A673 (cell line): ENCODE data around the gene KLB. TPM values are rescaled to one million over a fixed set of nuclear protein-coding genes. Genes with fewer than 3 reads are reported as not detected.

Source experiments
- BruUV-seq: library from RNA; stranded (reverse); fragments of 400-500 nt; replicated peaks from 2 replicates; lab custom pipeline; 2021; lab: Mats Ljungman, UMichigan
- CTCF ChIA-PET: fragments of 300-600 bp; sonication (Branson Sonifier 250); formaldehyde crosslinking; loops from one replicate; lab custom pipeline; 2022; ENCODE audit warnings: antibody characterized with exemption; lab: Charles Lee
- POLR2A ChIA-PET: fragments of 300-600 bp; sonication (Branson Sonifier 250); formaldehyde crosslinking; loops from one replicate; lab custom pipeline; 2022; ENCODE audit warnings: antibody characterized with exemption; ENCODE audit not compliant: low non-redundant PET; lab: Charles Lee
- DNase-seq: peaks from one replicate; pipeline ENCODE4 v3.0.0-alpha.2; 2015; ENCODE audit warnings: low spot score
- H3K27ac ChIP-seq: fragments of 200-600 bp; sonication (generic); 2 replicates; pipeline ENCODE4 v1.5.1; 2016; ENCODE audit warnings: mixed run types, low read depth, mild to moderate bottlenecking, mixed read lengths, antibody characterized with exemption, low read length; ENCODE audit not compliant: poor library complexity, severe bottlenecking
- H3K27me3 ChIP-seq: fragments of 200-600 bp; sonication (generic); replicated peaks from 2 replicates; pipeline ENCODE4 v1.6.1; 2017; ENCODE audit warnings: mixed run types, low read depth, mild to moderate bottlenecking, mixed read lengths, antibody characterized with exemption, low read length; ENCODE audit not compliant: insufficient read depth, poor library complexity
- H3K36me3 ChIP-seq: fragments of 200-600 bp; sonication (generic); 2 replicates; pipeline ENCODE4 v1.6.1; 2016; ENCODE audit warnings: mixed run types, mild to moderate bottlenecking, mixed read lengths, antibody characterized with exemption, low read length; ENCODE audit not compliant: insufficient read depth, poor library complexity, severe bottlenecking
- H3K4me1 ChIP-seq: fragments of 200-600 bp; sonication (generic); 2 replicates; pipeline ENCODE4 v1.6.1; 2017; ENCODE audit warnings: mixed run types, mild to moderate bottlenecking, mixed read lengths, antibody characterized with exemption, low read length; ENCODE audit not compliant: insufficient read depth, poor library complexity, severe bottlenecking
- H3K4me3 ChIP-seq: fragments of 200-600 bp; sonication (generic); 2 replicates; pipeline ENCODE4 v1.5.1; 2016; ENCODE audit warnings: low read depth, mixed run types, mild to moderate bottlenecking, mixed read lengths, low read length; ENCODE audit not compliant: poor library complexity, severe bottlenecking
- H3K9me3 ChIP-seq: fragments of 200-600 bp; sonication (generic); 2 replicates; pipeline ENCODE4 v1.6.1; 2016; ENCODE audit warnings: mixed run types, low read depth, mild to moderate bottlenecking, mixed read lengths, antibody characterized with exemption, low read length; ENCODE audit not compliant: poor library complexity, severe bottlenecking
- EZH2 ChIP-seq: fragments of 200-600 bp; sonication (generic); IDR thresholded peaks from 2 replicates; pipeline ENCODE4 v1.6.1; 2017; ENCODE audit warnings: borderline replicate concordance, low read depth, mild to moderate bottlenecking, mixed read lengths, antibody characterized with exemption, low read length; ENCODE audit not compliant: poor library complexity, severe bottlenecking
- intact Hi-C: fragments of 100-400 bp; cut with micrococcal nuclease; formaldehyde crosslinking; loops from one replicate; pipeline ENCODE4 v1.10.0; 2022; ENCODE audit not compliant: unreplicated experiment
- total RNA-seq: library from RNA; stranded (reverse); gene quantifications from 2 replicates; pipeline ENCODE4 v1.2.3, GENCODE V29; 2021
- TF ChIP-seq, protein P1 (sequence below): fragments of 300-800, 200-600 bp; sonication (generic); conservative IDR thresholded peaks from 2 replicates; pipeline ENCODE4 v1.5.1; 2017; ENCODE audit warnings: low read depth, mild to moderate bottlenecking, antibody characterized with exemption, low read length, moderate library complexity, mixed read lengths

The KLB gene
- total RNA-seq, 1 experiment from 2014 or later: not detected

DNA sequence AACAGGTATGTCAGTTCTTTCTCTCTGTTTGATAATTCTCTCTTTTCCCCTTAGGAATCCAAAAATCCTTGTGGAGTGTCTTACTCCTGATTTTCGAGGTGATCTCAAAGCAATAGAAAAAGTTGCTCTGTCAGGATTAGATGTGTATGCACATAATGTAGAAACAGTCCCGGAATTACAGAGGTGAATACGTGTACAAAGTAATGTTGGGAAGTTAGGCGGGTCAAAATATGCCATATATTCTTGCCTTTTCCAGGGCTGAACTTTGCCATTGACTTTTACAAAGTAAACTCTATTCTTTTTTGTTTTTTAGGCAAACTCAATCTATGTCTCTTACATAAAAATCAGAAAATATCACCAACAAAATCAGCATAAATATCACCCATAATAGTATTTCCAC is 60.7 kb downstream of the KLB start:
- POLR2A ChIA-PET: interaction anchor here (0.5 to 0.6 kb wide), 2 partner anchors 29 to 40 kb away, joined by 3 read pairs; no protein-coding TSS in a partner anchor
- CTCF ChIA-PET: no interaction called here

GRCh38 chr4:39469429-39470077 is 62.8 kb downstream of the KLB start:
- H3K4me3 ChIP-seq: no peak overlapping the region
- TF ChIP-seq EZH2: no peak
- TF ChIP-seq, protein P1, sequence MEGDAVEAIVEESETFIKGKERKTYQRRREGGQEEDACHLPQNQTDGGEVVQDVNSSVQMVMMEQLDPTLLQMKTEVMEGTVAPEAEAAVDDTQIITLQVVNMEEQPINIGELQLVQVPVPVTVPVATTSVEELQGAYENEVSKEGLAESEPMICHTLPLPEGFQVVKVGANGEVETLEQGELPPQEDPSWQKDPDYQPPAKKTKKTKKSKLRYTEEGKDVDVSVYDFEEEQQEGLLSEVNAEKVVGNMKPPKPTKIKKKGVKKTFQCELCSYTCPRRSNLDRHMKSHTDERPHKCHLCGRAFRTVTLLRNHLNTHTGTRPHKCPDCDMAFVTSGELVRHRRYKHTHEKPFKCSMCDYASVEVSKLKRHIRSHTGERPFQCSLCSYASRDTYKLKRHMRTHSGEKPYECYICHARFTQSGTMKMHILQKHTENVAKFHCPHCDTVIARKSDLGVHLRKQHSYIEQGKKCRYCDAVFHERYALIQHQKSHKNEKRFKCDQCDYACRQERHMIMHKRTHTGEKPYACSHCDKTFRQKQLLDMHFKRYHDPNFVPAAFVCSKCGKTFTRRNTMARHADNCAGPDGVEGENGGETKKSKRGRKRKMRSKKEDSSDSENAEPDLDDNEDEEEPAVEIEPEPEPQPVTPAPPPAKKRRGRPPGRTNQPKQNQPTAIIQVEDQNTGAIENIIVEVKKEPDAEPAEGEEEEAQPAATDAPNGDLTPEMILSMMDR: peak; percentile 93

More for the DNA sequence above, 60.7 kb downstream of the KLB start:
- H3K9me3 ChIP-seq: no peaks in the 10 kb centered on the region
- no peak overlapping the region for H3K4me3 ChIP-seq
- intact Hi-C loops: loop anchor here (5.0 to 10.0 kb wide), 2 partner anchors 590 to 857 kb away; partner anchors contain the start of gene N4BP2
- no peak for DNase-seq
- peaks cover 8% of the 10 kb centered on the region for H3K4me1 ChIP-seq
- no peaks in the 10 kb centered on the region for H3K27me3 ChIP-seq
- H3K36me3 ChIP-seq: peaks cover 9% of the 10 kb centered on the region
- TF ChIP-seq, protein P1: no peak
- no peak for TF ChIP-seq EZH2
- BruUV-seq: no TSS peak
- no peak overlapping the region for H3K27ac ChIP-seq

DNA sequence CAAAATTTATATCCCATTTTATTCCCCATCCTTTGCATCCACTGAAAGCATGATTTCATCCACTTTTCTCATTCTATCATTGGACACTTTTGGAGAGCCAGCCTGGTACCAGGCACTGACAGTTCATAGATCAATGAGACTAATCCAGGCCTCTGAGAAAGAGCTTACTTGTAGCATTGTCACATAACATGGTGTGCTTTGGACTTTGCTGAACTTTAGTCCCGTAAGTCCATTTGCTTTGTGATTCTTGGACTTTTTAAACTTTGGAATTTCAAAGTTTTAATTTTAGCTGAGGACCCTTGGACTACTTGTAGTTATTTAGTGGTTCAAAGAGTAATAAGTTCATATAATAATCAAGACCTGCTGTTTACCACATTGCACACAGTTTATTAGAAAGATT is 63.7 kb downstream of the KLB start:
- H3K36me3 ChIP-seq: peaks cover 5% of the 10 kb centered on the region
- intact Hi-C loops: no loop called here
- no peak for TF ChIP-seq EZH2
- TF ChIP-seq, protein P1: no peak
- POLR2A ChIA-PET: no interaction called here
- H3K4me1 ChIP-seq: peaks cover 8% of the 10 kb centered on the region
- no peak overlapping the region for H3K27ac ChIP-seq
- BruUV-seq: no TSS peak
- DNase-seq: no peak
- CTCF ChIA-PET: no interaction called here
- no peak overlapping the region for H3K4me3 ChIP-seq
- H3K9me3 ChIP-seq: no peaks in the 10 kb centered on the region
- no peaks in the 10 kb centered on the region for H3K27me3 ChIP-seq

More at GRCh38 chr4:39469429-39470077, 62.8 kb downstream of the KLB start:
- H3K27me3 ChIP-seq: no peaks in the 10 kb centered on the region
- H3K36me3 ChIP-seq: peaks cover 9% of the 10 kb centered on the region
- peak overlapping the region; percentile 28 for H3K27ac ChIP-seq
- H3K9me3 ChIP-seq: no peaks in the 10 kb centered on the region
- peaks cover 8% of the 10 kb centered on the region for H3K4me1 ChIP-seq
- POLR2A ChIA-PET: interaction anchor here (0.6 to 0.9 kb wide), 3 partner anchors 10 to 118 kb away, joined by 3 to 6 read pairs (median 3); no protein-coding TSS in a partner anchor
- peak; percentile 92 for DNase-seq
- CTCF ChIA-PET: interaction anchor here (0.5 to 1.2 kb wide), 11 partner anchors 9 to 1249 kb away, joined by 3 to 8 read pairs (median 3); partner anchors contain the start of genes LIAS, N4BP2, RPL9 and UGDH
- no TSS peak for BruUV-seq
- intact Hi-C loops: loop anchor here (1.0 to 10.0 kb wide), 4 partner anchors 169 to 855 kb away; partner anchors contain the start of genes N4BP2 and SMIM14
